SHP77 treated with DMSO at 0.1 percent for 48 hours (cell line): Measurements from ENCODE around the gene PDCD5.
"Not testable (repeated sequence)": the region's sequence is repeated elsewhere in the genome, so short reads cannot be mapped to it uniquely, and the experiment has no call there.

ENCODE experiments used
- DNase-seq: peaks from one replicate; lab custom pipeline; 2025; lab: John Stamatoyannopoulos, UW

The PDCD5 gene

DNA sequence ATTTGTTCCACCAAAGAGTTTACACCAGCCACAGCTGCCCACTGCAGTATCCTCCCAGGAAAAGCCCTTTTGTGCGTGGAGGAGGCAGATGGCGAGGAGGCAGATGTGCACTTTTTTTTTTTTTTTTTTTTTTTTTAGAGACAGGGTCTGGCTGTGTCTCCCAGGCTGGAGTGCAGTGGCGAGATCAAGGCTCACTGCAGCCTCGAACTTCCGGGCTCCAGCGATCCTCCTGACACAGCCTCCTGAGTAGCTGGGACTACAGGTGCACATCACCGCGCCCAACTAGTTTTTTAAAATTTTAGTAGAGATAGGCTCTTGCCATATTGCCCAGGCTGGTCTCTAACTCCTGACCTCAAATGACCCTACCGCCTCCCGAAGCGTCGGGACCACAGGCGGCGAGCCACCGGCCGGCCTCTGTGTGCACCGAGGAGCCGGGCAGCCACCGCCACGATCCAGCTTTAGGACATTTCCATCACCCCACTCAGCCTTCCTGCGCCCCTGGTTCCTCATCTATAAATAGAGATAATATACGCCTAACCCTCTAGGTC is 563 bp upstream of the PDCD5 start:
- DNase-seq, result no peak

DNA sequence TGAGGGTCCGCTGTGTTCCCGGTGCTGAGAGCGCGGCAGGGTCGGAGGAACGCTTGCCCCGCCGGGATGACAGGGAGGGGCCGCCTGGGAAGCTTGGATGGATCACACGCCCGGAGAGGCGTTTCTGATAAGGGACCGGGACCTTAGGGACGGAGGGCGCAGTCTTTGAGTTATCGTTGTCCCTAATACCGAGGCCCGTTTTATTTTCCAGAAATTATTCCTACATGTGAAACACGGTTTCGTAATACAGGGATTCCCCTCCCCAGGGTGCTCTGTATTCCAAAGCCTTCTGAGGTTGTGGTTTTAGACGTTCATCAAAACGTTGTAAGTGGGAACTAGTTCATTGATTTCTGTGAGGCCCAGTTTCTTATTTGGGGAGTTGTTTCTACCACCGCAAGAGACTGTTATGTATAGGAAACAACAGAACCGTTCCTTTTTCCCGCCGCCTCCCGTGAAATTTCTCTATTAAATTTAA is 752 bp downstream of the PDCD5 start:
- no peak for DNase-seq

GRCh38 chr19:32587747-32588504 is 6.9 kb downstream of the PDCD5 start:
- not testable (repeated sequence) for DNase-seq

DNA sequence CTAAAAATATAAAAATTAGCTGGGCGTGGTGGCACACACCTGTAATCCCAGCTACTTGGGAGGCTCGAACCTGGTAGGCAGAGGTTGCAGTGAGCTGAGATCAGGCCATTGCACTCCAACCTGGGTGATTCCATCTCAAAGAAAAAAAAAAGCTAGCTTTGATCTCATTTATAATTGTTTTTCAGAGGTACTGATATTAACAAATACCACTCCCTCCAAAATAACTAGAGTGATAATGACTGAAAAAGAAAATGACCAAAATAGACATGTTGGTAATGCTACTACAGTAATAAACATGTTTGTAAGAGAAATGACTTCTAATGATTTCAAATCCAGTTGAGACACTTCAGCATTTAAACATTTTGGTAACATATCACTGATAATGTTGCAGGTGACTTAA is 13.0 kb downstream of the PDCD5 start:
- no peak for DNase-seq

DNA sequence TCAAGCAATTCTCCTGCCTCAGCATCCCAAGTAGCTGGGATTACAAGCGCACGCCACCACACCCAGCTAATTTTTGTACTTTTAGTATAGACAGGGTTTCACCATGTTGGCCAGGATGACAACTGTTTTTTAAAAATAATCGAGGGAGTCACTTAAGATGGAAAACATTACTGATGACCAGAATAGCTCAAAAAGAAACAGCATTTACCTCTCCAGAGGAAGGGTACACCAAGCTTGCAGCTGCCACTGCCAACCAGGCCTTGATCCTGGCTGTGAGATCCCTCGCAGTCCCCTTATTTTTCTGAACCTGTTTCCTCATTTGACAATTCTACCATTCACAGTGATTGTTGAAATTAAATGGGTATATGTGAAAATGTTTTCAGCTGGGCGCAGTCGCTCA is 14.5 kb downstream of the PDCD5 start:
- no peak for DNase-seq

GRCh38 chr19:32598022-32598421 is 17.0 kb downstream of the PDCD5 start:
- no peak for DNase-seq

- no peak for DNase-seq
Measured at GRCh38 chr19:32599258-32599657, 18.3 kb downstream of the PDCD5 start.

- peak; percentile 28 for DNase-seq
Measured at GRCh38 chr19:32599736-32600157, 18.8 kb downstream of the PDCD5 start.

DNA sequence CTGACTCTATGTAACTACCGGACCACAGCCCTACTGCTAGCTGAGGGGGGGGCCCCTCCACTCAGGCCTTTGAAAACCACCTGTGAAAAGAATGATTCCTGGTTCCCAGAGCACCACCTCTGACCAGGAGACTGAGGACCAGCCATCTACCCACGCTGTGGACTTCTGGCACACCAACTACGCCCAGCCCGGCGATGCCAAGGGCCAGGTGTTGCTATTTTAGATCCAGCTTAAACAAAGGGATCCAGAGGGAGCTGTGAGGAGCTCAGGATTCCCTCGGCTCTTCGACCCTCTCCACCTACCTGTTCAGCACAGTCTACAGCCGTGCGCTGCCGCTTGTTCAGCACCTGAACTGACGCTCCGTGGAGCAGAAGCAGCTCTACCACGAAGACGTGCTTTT is 23.0 kb downstream of the PDCD5 start:
- no peak for DNase-seq

GRCh38 chr19:32605544-32605943 is 24.6 kb downstream of the PDCD5 start:
- DNase-seq, result no peak

GRCh38 chr19:32606289-32606688 is 25.3 kb downstream of the PDCD5 start:
- no peak for DNase-seq

GRCh38 chr19:32607479-32607878 is 26.5 kb downstream of the PDCD5 start:
- no peak for DNase-seq

DNA sequence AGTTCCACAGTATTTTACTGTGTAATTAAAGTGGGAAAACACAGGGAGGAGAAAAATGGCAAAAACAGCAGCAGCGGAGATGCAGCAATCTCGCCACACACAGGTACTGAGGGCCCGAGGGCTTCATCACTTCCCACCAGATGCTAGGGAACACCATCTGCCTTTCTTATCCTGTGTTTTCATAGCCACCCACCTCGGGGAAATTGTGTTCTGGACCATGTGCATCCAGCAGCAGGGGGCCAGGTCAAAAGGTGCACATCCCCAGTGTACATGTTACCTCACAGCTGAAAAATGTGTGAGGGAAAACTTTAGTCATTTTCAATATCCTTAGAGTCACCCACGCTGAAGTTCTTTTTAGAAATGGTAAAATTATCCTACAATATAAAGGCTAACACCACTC is 30.2 kb downstream of the PDCD5 start:
- no peak for DNase-seq

GRCh38 chr19:32613008-32613407 is 32.0 kb downstream of the PDCD5 start:
- DNase-seq, result no peak

- DNase-seq, result no peak
Measured at GRCh38 chr19:32614916-32615315, 33.9 kb downstream of the PDCD5 start.

GRCh38 chr19:32615569-32615968 is 34.6 kb downstream of the PDCD5 start:
- no peak for DNase-seq

DNA sequence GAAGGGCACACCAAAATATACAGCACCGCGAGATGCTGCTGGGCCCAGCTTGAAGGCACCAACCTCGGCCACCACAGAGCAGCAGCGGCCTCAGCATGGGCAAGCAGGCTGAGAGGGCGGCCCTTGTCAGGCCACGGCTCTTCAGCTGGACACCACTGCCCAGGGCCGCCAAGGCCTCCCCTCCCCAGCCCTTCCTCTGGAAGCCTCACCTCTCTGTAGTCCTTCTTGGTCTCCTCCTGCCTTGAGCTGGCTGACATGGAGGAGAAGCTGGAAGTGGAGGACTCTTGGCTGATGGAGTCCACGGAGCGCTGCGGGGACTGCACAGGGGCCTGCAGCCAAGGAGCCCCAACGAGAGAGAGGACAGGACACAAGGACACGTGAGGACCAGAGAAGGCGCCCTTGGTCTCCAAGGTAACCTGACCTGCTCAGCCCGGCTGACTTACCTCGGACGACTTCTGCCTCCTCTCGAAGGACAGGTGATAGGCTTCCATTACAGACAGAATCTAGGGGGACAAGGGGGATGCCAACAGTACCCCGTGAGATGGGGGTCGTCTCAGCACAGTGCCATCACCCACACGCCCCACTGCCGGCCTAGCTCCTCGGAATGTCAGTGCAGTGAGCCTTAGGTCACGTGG is 38.2 kb downstream of the PDCD5 start:
- DNase-seq, result no peak

DNA sequence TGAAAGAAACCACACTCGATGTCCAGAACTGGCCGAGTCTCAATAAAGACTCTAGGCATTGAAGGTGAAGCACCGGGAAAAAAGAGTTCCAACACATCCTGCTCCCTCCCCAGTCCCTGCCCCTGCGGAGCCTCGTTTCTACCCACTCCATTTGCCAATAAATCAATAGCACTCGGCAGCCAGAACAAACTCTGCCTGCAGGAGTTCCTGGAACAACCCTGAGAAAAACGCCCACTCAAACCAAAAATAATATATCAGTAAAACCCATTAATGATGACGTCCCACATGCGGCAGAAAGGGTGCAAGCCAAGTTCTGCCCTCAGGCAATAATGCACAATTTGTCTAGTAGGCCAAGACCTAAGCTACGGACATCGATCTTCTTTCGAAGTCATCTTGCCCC is 41.0 kb downstream of the PDCD5 start:
- no peak for DNase-seq

- DNase-seq, result no peak
Measured at GRCh38 chr19:32624410-32624809, 43.4 kb downstream of the PDCD5 start.

- no peak for DNase-seq
Measured at GRCh38 chr19:32626969-32627368, 46.0 kb downstream of the PDCD5 start.

GRCh38 chr19:32627714-32628270 is 46.8 kb downstream of the PDCD5 start:
- DNase-seq, result no peak

GRCh38 chr19:32630338-32630737 is 49.3 kb downstream of the PDCD5 start:
- DNase-seq, result no peak

DNA sequence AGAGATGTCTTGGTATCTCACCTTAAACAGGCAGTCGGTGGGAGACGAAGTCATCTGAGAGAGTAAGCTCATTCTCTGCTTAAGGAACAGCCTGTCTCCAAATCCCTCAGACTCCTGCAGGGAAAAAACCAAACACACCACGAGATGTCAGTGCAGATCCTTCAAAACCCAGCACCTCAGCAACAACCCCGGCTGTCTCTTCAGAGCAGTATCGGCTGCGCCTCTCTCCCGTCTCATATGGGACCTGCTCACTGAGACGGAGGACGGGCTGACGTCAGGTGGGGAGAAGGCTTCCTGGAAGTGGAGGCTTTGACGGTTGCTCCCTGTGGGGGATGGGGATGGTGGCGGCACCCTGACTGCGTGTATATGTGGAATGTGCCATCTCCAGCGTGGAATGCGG is 50.4 kb downstream of the PDCD5 start:
- DNase-seq, result no peak
